COLO668 (cell line): ENCODE data around the gene FLVCR2.

ENCODE experiments used
- DNase-seq: peaks from one replicate; lab custom pipeline; 2025; ENCODE audit not compliant: unreplicated experiment; lab: John Stamatoyannopoulos, UW

FLVCR2 gene

DNA sequence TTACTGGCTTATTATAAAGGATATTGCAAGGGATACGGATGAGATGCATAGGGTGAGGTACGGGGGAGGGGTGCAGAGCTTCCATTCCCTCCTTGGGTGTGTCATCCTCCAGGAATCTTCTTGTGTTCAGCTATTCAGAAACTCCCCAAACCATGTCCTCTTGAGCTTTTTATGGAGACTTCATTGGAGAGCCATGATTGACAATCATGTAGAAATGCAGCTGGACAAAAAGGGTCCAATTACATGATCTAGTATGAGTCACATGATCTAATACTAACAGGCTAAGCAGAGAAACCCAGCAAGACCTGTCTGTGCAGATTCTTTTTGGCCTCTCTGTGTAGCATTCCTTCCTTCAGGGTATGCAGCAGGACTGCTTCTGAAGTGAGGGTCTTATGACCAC is 23.9 kb upstream of the FLVCR2 start:
- DNase-seq: no peak

- no peak for DNase-seq
Measured at GRCh38 chr14:75558440-75558839, 20.0 kb upstream of the FLVCR2 start.

- DNase-seq: no peak
Measured at GRCh38 chr14:75559045-75559444, 19.4 kb upstream of the FLVCR2 start.

DNA sequence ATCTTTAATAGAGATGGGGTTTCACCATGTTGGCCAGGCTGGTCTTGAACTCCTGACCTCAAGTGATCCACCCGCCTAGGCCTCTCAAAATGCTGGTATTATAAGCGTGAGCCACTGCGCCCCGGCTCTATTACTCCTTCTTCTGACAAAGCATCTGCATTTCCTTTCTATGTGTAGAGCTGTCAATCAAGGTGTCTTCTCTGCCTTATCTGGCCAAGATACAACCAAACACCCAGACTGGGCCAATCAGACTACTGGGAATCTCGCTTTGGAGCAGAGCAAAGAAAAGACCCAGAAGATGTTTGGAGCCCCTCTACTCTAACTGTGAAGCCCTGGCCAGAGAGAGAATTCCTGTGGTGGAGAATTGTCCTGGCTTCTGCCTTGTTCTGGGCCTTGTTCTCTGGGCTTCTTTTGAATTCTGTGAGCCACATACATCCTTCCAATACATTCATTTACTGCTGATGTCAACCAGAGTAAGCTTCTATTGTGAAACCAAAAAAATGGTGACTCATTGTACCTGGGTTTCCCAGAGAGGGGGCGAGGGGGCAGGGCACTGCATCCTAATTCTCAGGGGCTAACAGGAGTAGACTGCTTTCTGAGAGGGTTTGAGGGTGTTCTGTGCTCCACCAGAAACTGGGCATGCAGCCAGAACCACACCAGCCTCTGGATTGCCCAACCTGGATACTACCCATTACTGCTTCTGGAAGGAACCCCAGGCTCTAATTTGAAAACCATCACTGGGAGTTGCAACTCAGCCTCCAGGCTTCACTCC is 18.8 kb upstream of the FLVCR2 start:
- DNase-seq: peak; percentile 52

- peak; percentile 87 for DNase-seq
Measured at GRCh38 chr14:75561013-75561432, 17.4 kb upstream of the FLVCR2 start.

- DNase-seq: no peak
Measured at GRCh38 chr14:75562089-75562488, 16.3 kb upstream of the FLVCR2 start.

GRCh38 chr14:75562489-75562888 is 15.9 kb upstream of the FLVCR2 start:
- DNase-seq: no peak

GRCh38 chr14:75563931-75564330 is 14.5 kb upstream of the FLVCR2 start:
- DNase-seq: peak; percentile 74

- DNase-seq: no peak
Measured at GRCh38 chr14:75565056-75565455, 13.4 kb upstream of the FLVCR2 start.

DNA sequence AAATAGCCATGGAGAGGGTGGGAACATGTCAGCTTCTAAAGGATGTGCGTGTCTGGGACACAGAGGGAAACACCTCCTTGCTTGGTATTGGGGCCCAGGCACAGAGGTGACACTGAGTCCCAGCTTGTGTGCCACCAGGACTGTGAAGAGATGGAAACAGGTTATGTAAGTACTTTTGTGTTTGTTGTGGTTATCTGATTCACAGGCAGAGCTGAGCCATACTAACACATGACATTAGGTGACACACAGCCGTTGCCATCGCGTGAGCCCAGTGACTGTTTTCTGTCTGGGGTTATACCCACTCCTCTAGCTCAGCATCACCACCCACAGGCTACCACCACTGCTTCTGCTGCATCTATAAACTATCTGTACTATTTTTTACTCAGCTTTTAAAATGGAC is 12.1 kb upstream of the FLVCR2 start:
- DNase-seq: no peak

DNA sequence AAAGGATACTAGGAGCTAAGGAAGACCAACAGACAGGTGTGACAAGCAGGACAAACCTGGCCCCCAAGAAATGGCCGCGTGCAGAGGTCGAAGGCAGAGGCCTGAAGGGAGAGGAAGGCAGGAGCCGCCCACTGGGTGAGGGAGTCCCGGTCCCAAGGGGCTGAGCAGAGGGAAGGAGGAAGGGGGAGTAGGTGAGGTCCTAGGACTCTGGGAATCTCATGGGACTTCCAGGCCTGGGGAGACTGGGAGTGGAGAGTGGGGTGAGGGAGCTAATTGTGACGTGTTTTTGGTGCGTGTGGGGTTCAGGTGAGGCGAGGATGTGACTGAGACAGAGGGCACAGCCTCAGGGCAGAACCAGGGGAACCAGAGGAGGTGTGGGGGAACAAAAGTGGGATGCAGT is 11.7 kb upstream of the FLVCR2 start:
- no peak for DNase-seq

GRCh38 chr14:75568140-75568539 is 10.3 kb upstream of the FLVCR2 start:
- DNase-seq: no peak

- no peak for DNase-seq
Measured at GRCh38 chr14:75568791-75569190, 9.6 kb upstream of the FLVCR2 start.

DNA sequence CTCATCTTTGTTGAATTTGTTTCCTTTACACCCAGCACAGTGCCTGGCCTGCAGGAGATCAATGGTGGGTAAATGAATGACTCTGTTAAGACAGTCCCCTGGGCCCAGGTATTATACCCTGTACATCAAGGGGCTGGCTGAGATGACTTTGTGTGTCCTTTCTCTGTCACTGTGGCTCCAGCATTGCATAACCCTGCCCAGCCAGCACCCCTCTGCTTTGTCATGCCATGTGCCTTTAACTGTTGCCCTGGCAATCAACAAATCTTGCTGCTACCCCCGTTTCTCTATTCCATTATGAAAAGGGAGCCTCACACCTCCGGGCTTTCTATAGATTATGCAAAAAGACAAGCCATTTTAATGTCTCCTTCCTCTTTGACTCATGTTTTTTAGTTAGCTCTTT is 7.6 kb upstream of the FLVCR2 start:
- no peak for DNase-seq

DNA sequence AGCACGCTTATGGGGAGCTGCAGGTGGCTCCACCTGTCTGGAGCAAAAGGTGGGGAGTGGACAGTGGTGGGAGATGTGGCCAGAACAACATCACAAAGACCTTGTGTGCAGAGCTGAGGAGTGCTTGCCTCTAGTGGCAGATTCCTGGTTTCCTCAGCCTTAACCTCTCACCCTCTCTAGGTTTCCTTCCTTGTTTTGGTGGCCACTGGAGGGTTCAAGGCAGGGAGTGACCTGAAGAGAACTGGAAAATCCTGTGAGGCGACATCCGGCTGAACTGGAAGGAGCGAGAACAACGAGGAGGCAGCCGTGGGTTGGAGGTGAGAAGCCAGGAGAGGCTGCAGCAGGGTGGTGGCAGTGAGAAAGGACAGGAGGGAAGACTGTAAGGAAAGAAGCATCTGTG is 6.3 kb upstream of the FLVCR2 start:
- DNase-seq: no peak

GRCh38 chr14:75577090-75577489 is 1.3 kb upstream of the FLVCR2 start:
- DNase-seq: no peak

DNA sequence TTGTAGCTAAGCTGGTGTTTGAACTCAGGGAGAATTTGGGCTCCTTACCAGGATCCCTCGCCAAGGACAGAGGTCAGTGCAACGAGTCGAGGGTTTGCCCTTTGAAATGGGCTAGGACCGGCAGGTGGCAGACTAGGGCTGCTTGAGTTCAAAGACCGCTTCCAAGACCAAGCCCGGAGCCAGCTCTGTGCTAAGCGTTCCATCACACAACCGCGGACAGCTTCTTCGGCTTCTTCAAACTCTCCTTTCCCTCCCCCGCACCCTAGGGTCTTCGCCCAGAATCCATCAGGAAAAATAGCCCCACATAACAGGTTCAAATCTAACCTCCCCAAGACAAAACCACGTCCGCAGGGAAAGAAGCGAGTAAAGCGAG is 705 bp upstream of the FLVCR2 start:
- peak; percentile 82 for DNase-seq

DNA sequence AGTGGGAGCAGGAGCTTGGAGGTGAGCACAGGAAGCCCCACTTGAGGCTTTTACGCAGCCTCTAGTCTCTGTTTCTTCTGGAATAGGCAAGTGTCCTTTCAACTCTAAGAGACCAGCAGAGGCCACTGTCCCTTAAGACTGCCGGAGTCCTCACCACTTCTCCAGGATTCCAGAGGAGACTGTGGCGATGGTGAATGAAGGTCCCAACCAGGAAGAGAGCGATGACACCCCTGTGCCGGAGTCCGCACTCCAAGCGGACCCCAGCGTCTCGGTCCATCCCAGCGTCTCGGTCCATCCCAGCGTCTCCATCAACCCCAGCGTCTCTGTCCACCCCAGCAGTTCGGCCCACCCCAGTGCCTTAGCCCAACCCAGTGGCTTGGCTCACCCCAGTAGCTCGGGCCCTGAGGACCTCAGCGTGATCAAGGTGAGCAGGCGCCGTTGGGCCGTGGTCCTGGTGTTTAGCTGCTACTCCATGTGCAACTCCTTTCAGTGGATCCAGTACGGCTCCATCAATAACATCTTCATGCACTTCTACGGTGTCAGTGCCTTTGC is 442 bp downstream of the FLVCR2 start:
- no peak for DNase-seq

- DNase-seq: no peak
Measured at GRCh38 chr14:75579338-75579864, 981 bp downstream of the FLVCR2 start.

- no peak for DNase-seq
Measured at GRCh38 chr14:75579882-75580281, 1.5 kb downstream of the FLVCR2 start.

- DNase-seq: no peak
Measured at GRCh38 chr14:75587388-75587787, 9.0 kb downstream of the FLVCR2 start.

DNA sequence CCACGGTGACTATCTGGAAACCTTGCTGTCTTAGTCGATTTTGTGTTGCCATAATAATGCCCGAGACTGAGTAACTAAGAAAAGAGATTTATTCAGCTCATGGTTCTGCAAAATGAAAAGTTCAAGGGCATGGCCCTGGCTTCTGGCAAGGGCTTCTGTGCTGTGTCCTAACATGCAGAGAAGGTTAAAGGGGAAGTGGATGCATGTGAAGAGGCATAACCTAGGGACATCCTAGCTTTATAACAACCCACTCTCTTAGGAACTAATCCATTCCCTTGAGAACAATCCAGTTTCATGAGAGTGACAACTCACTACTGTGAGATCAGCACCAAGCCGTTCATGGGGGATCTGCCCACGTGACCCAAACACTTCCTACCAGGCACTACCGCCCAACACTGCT is 11.5 kb downstream of the FLVCR2 start:
- DNase-seq: no peak
